PC-3 (cell line): ENCODE results near the gene REPS2.

Experiments
- EZH2 ChIP-seq: fragments of 300-600 bp; sonication (generic); IDR thresholded peaks from one replicate; pipeline ENCODE4 v1.6.1; 2017; ENCODE audit warnings: antibody characterized with exemption, mild to moderate bottlenecking, low read length; ENCODE audit not compliant: unreplicated experiment
- EZH2phosphoT487 ChIP-seq: fragments of 300-600 bp; sonication (generic); IDR thresholded peaks from 2 replicates; pipeline ENCODE4 v1.6.1; 2018; ENCODE audit warnings: mild to moderate bottlenecking, antibody characterized with exemption, low read length, borderline replicate concordance
- TF ChIP-seq, protein P1 (sequence below): fragments of 300-600 bp; sonication (generic); conservative IDR thresholded peaks from 2 replicates; pipeline ENCODE4 v1.5.1; 2017; ENCODE audit warnings: antibody characterized with exemption, low read depth, mild to moderate bottlenecking, low read length

DNA sequence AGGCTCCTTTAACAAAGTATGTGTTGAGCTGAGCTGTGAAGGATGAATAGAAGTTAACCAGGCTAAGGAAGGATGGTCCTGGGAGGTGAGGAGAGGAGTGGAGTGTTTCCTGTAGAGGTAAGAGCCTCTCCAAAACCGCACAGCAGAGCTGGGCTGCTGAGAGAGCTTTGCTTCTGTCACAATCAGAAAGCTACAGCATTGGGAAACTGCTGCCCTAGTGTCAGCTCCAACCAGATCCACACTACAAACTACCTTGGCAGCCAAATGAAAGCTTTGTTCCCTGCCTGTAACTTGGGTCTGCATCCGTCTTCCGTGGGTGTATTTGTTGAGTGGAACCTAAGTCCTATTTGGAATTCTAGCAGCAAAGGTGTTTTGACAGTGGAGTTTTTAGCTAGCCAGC lies 91.8 kb downstream of the REPS2 start:
- TF ChIP-seq, protein P1, sequence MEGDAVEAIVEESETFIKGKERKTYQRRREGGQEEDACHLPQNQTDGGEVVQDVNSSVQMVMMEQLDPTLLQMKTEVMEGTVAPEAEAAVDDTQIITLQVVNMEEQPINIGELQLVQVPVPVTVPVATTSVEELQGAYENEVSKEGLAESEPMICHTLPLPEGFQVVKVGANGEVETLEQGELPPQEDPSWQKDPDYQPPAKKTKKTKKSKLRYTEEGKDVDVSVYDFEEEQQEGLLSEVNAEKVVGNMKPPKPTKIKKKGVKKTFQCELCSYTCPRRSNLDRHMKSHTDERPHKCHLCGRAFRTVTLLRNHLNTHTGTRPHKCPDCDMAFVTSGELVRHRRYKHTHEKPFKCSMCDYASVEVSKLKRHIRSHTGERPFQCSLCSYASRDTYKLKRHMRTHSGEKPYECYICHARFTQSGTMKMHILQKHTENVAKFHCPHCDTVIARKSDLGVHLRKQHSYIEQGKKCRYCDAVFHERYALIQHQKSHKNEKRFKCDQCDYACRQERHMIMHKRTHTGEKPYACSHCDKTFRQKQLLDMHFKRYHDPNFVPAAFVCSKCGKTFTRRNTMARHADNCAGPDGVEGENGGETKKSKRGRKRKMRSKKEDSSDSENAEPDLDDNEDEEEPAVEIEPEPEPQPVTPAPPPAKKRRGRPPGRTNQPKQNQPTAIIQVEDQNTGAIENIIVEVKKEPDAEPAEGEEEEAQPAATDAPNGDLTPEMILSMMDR: no peak
- no peak for TF ChIP-seq EZH2
- no peak for TF ChIP-seq EZH2phosphoT487
